ENCODE measurements around the gene FIG4. TPM values are rescaled to one million over a fixed set of nuclear protein-coding genes. Genes with fewer than 3 reads are reported as not detected.

The FIG4 gene
- total RNA-seq, 1 donor from 2014 or later: 14.7 TPM

GRCh38 chr6:109772883-109773431 lies 81.9 kb downstream of the FIG4 start:
- no peak for TF ChIP-seq CTCF (IDR thresholded peaks at IDR 0.05; ENCODE audit: insufficient read depth, low read length, severe bottlenecking)
- no peak for FAIRE-seq

GRCh38 chr6:109781001-109781400 lies 89.9 kb downstream of the FIG4 start:
- no peak for TF ChIP-seq CTCF (IDR thresholded peaks at IDR 0.05; ENCODE audit: insufficient read depth, low read length, severe bottlenecking)
- FAIRE-seq: no peak
- Histone ChIP-seq H3K4me3 (ENCODE audit: low read depth, low read length) (no peak overlapping the region), H3K36me3 (ENCODE audit: control insufficient read depth, insufficient read depth, low read length) (no peaks in the 10 kb centered on the region), H3K27me3 (ENCODE audit: control insufficient read depth, insufficient read depth, low read length) (no peaks in the 10 kb centered on the region)
- DNase-seq (ENCODE audit: low read depth): no peak

More at GRCh38 chr6:109772883-109773431, 81.9 kb downstream of the FIG4 start:
- no peak overlapping the region for H3K4me3 ChIP-seq (ENCODE audit: low read depth, low read length)
- peak; percentile 8 for DNase-seq (ENCODE audit: low read depth)
- H3K27me3 ChIP-seq (ENCODE audit: control insufficient read depth, insufficient read depth, low read length): no peaks in the 10 kb centered on the region
- H3K36me3 ChIP-seq (ENCODE audit: control insufficient read depth, insufficient read depth, low read length): no peaks in the 10 kb centered on the region

GRCh38 chr6:109782491-109782999 lies 91.4 kb downstream of the FIG4 start:
- no peak for FAIRE-seq
- DNase-seq (ENCODE audit: low read depth): no peak
- H3K27me3 ChIP-seq (ENCODE audit: control insufficient read depth, insufficient read depth, low read length): no peaks in the 10 kb centered on the region
- H3K4me3 ChIP-seq (ENCODE audit: low read depth, low read length): no peak overlapping the region
- H3K36me3 ChIP-seq (ENCODE audit: control insufficient read depth, insufficient read depth, low read length): no peaks in the 10 kb centered on the region
- TF ChIP-seq CTCF (IDR thresholded peaks at IDR 0.05; ENCODE audit: insufficient read depth, low read length, severe bottlenecking): no peak

GRCh38 chr6:109783250-109783986 lies 92.3 kb downstream of the FIG4 start:
- no peak for DNase-seq (ENCODE audit: low read depth)

GRCh38 chr6:109787312-109787711 lies 96.2 kb downstream of the FIG4 start:
- Histone ChIP-seq H3K27me3 (ENCODE audit: control insufficient read depth, insufficient read depth, low read length) (no peaks in the 10 kb centered on the region), H3K4me3 (ENCODE audit: low read depth, low read length) (no peak overlapping the region), H3K36me3 (ENCODE audit: control insufficient read depth, insufficient read depth, low read length) (no peaks in the 10 kb centered on the region)
- DNase-seq (ENCODE audit: low read depth) (no peak), FAIRE-seq (no peak)
- no peak for TF ChIP-seq CTCF (IDR thresholded peaks at IDR 0.05; ENCODE audit: insufficient read depth, low read length, severe bottlenecking)

More at GRCh38 chr6:109783250-109783986, 92.3 kb downstream of the FIG4 start:
- no peak for FAIRE-seq
- no peaks in the 10 kb centered on the region for H3K27me3 ChIP-seq (ENCODE audit: control insufficient read depth, insufficient read depth, low read length)
- no peak overlapping the region for H3K4me3 ChIP-seq (ENCODE audit: low read depth, low read length)
- no peaks in the 10 kb centered on the region for H3K36me3 ChIP-seq (ENCODE audit: control insufficient read depth, insufficient read depth, low read length)
- TF ChIP-seq CTCF (IDR thresholded peaks at IDR 0.05; ENCODE audit: insufficient read depth, low read length, severe bottlenecking): peak; percentile 19

Data from bronchial epithelial cell (primary cell).